Adrenal gland (tissue), 12 donors: ENCODE data around the gene CDC42EP1. TPM values are rescaled to one million over a fixed set of nuclear protein-coding genes. Genes with fewer than 3 reads are reported as not detected.
"Not testable (repeated sequence)": the region's sequence is repeated elsewhere in the genome, so short reads cannot be mapped to it uniquely, and the experiment has no call there.

Experiments
- DNase-seq, 7 donors: peaks; one replicate each; pipeline ENCODE4 v3.0.0-alpha.2; 2019 to 2020
- H3K27ac ChIP-seq, 5 donors: fragments of 200-600 bp; sonication (generic) in 4 of 5; 1 replicate in 3 of 5; 2 replicates in 2 of 5; pipeline versions ENCODE4 v1.5.1 to v1.8.0; 2016 to 2020; ENCODE audit warnings: mild to moderate bottlenecking in 1 of 5
- H3K27me3 ChIP-seq: fragments of 200-600 bp; 2 replicates; pipeline ENCODE4 v1.8.0; 2021
- H3K36me3 ChIP-seq, 2 donors: fragments of 200-600 bp; replicated peaks in 1 of 2; 1 replicate in 1 of 2; 2 replicates in 1 of 2; pipeline versions ENCODE4 v1.5.1 to v1.8.0; 2018 to 2022
- H3K4me1 ChIP-seq, 2 donors: fragments of 200-600 bp; replicated peaks in 1 of 2; 1 replicate in 1 of 2; 2 replicates in 1 of 2; pipeline versions ENCODE4 v1.5.1 to v1.8.0; 2018 to 2021
- H3K4me3 ChIP-seq, 4 donors: fragments of 200-600 bp; sonication (generic) in 3 of 4; one replicate each; pipeline ENCODE4 v1.5.1; 2016 to 2018
- H3K9me3 ChIP-seq, 3 donors: fragments of 200-600 bp; sonication (generic) in 1 of 3; replicated peaks in 1 of 3; 1 replicate in 2 of 3; 2 replicates in 1 of 3; pipeline versions ENCODE4 v1.5.1 to v1.8.0; 2016 to 2021
- POLR2A ChIP-seq, 2 donors: fragments of 450-650 bp; IDR thresholded peaks; one replicate each; pipeline ENCODE4 v1.6.1; 2017; ENCODE audit warnings: antibody characterized with exemption in 2 of 2, mild to moderate bottlenecking in 2 of 2, moderate library complexity in 1 of 2
- WGBS, 4 donors: extraction: QIAGEN DNeasy Blood & Tissue Kit in 2 of 4; methylation state at CpG; one replicate each; pipeline versions ENCODE4 v1.1.5 to v1.1.7; 2013 to 2017; 5-methylcytosine and 5-hydroxymethylcytosine counted together
- intact Hi-C, 2 donors: fragments of 100-400 bp; cut with DNase I; formaldehyde crosslinking; loops; one replicate each; pipeline versions ENCODE4 v1.14.1 to v1.15.0; 2022 to 2023
- polyA plus RNA-seq, 3 donors: library from polyadenylated mRNA; stranded (reverse); fragments of 200-250 nt in 2 of 3; fragments of 350-450 nt in 1 of 3; fragmentation: Illumina TruSeq in 1 of 3; extraction: RNeasy Lipid Tissue Mini Kit (QIAGEN cat#74804) in 1 of 3; gene quantifications; one replicate each; pipeline ENCODE4 v1.2.3, GENCODE V29; 2013 to 2014
- total RNA-seq, 9 donors: library from RNA; depleted of rRNA in 4 of 9; stranded (reverse); fragments of >200 nt in 4 of 9; fragments of 120-200 nt in 1 of 9; fragmentation: NEBNext Ultra II Directional in 1 of 9; extraction: Animal tissue kit (Norgen Biotek cat#: 25700) in 1 of 9; gene quantifications; one replicate each; pipeline versions ENCODE4 v1.1.0 to v1.2.4, GENCODE V29; 2013 to 2023
- TF ChIP-seq, protein P1 (sequence below), 6 experiments: fragments of 450-650 bp in 4 of 6; fragments of 200-600 bp in 2 of 6; sonication (generic) in 1 of 6; IDR thresholded peaks; 1 replicate in 5 of 6; 2 replicates in 1 of 6; pipeline versions ENCODE4 v1.5.1 to v1.8.0; 2016 to 2021; ENCODE audit warnings: antibody characterized with exemption in 6 of 6, mild to moderate bottlenecking in 2 of 6, moderate library complexity in 1 of 6
- donor health status: healthy with polysubstance abuse.
- donor health status: Bipolar disorder and iron deficiency.
- donor health status: DM: yes; HTN: yes; CAD: no.
- donor health status: DM: no; HTN: no; CAD: no.
- donor health status: DM: no; HTN: no; CAD: no.
- donor health status: DM: yes; HTN: yes; CAD: no.

The CDC42EP1 gene
- total and polyA plus RNA-seq, 12 donors = 9.2 to 159 (median 92.8) TPM

DNA sequence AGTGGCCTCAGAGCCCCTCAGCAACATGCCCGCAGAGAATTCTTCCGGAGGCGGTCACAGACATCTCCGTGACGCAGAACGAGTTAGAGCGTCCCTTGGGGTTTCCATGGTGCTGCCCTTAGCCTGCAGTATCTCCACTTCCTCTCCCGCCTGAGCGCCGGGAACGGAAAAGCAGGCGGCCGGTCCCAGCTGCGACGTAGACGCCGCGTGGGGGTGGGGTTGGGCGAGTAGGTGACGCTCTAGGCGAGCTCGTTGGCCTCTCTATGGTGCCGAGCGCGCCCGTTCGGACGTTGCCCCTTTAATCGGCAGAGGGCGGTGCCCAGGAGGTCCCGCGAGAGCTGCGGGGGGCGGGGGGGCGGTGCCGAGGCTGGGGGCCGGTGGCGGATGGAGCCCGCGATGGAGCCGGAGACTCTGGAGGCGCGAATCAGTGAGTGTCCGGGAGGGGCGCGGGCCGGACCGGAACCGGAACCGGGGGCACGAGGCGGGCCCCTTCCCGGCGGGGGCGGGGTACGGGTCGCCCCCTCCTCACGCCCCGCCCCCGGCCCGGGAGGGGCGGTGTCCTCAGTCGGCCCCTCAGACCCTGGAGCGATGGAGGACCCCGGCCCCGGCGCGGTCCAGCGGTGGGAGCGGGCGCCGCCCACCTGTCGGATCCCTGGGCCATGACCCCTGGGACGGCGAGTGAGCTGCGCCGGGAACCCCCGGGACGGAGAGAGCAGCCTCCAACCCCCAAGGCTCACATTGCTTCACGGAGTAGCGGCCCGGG lies 48.4 kb downstream of the CDC42EP1 start, which contains the start of gene GGA1:
Gene GGA1, plus strand, starts transcription at position 358 of the 763 bp plus-strand sequence. Its CDS starts 27 bp downstream, at position 385.
- Histone ChIP-seq H3K27me3 (no peaks in the 10 kb centered on the region), H3K4me1 (peaks cover 20 to 46% of the 10 kb centered on the region in 2 donors), H3K27ac (peak within 1 kb of the TSS; percentile 80 to 99 (median 94)), H3K36me3 (no peaks in the 10 kb centered on the region), H3K4me3 (peak within 1 kb of the TSS; percentile 27 to 89 (median 57)), H3K9me3 (no peaks in the 10 kb centered on the region)
- intact Hi-C loops = no loop called here
- TF ChIP-seq, protein P1, sequence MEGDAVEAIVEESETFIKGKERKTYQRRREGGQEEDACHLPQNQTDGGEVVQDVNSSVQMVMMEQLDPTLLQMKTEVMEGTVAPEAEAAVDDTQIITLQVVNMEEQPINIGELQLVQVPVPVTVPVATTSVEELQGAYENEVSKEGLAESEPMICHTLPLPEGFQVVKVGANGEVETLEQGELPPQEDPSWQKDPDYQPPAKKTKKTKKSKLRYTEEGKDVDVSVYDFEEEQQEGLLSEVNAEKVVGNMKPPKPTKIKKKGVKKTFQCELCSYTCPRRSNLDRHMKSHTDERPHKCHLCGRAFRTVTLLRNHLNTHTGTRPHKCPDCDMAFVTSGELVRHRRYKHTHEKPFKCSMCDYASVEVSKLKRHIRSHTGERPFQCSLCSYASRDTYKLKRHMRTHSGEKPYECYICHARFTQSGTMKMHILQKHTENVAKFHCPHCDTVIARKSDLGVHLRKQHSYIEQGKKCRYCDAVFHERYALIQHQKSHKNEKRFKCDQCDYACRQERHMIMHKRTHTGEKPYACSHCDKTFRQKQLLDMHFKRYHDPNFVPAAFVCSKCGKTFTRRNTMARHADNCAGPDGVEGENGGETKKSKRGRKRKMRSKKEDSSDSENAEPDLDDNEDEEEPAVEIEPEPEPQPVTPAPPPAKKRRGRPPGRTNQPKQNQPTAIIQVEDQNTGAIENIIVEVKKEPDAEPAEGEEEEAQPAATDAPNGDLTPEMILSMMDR (IDR thresholded peaks at IDR 0.05) = peak in 3 of 6 experiments; percentile 15 to 16 (median 16)
- TF ChIP-seq POLR2A (IDR thresholded peaks at IDR 0.05) = peak; percentile 30 to 73
- DNase-seq = peak; percentile 94 to 98 (median 97)
- 0 to 1% (median 0%) methylated on average over 6 to 82 of the region's 82 CpGs for WGBS, 4 donors

DNA sequence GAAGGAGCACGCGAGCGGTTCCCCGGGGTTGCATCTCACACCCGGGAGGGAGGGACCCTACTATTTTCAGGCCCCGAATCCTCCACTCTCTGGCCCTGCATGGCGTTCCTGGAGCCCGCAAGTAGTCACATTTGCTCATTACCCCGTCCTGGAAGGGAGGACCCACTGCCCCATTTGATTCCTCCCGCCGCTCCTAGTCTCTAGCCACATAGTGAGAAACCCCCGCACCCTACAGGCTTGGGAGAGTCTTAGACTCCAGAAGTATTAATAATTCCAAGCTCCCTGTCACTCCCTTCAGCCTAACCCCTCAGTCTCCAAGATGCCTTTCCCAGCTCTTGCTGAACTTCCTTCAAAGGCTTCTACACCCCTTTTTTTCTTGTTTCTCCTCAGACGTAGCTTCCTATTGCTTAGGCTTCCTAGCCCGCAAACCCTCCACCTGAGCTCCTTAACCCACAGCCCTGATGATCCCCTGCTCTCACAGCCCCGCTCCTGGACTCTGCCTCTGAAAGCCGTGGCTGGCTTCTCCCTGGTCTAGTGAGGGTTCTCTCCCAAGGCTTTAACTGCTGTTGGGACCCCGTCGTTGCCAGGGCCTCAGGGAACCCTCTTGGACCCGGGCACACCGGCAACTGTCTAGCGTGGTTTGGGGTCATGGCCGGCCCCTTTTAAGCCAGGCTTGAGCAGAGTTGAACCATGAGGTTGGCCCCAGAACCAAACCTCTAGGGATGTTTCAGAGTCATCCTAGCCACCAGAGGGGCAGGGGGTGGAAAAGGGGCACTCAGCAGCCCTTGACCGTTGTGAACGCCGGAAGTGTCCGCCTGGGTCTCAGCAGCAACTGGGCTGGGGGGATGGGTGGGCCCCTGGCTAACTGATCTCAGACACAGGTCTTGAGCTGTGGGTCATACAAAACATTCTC lies 49.2 kb downstream of the CDC42EP1 start:
- Histone ChIP-seq H3K9me3 (no peaks in the 10 kb centered on the region), H3K27me3 (no peaks in the 10 kb centered on the region), H3K36me3 (peaks cover 0 to 3% of the 10 kb centered on the region in 2 donors), H3K4me3 (peak overlapping the region; percentile 27 to 89 (median 57)), H3K4me1 (peaks cover 20 to 49% of the 10 kb centered on the region in 2 donors), H3K27ac (peak overlapping the region; percentile 80 to 99 (median 94))
- intact Hi-C loops = no loop called here
- no peak for TF ChIP-seq POLR2A (IDR thresholded peaks at IDR 0.05)
- TF ChIP-seq, protein P1 (IDR thresholded peaks at IDR 0.05) = no peak
- DNase-seq = peak in 2 of 7 donors; percentile 39 to 56
- 6 to 7% (median 6%) methylated on average over 17 to 26 of the region's 26 CpGs for WGBS, 4 donors

DNA sequence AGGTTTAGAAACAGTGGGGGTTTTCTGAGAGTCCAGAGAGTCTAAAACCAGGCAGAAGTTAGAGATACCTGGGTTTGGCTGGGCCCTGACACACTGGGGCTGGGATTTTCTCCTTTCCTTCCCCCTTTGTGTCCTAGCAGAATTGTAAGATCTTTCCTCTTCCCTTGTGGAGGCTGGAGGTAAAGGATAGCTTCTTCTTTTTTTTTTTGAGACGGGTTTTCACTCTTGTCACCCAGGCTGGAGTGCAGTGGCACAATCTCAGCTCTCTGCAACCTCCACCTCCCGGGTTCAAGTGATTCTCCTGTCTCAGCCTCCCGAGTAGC lies 49.8 kb downstream of the CDC42EP1 start:
- intact Hi-C loops, DNase-seq, H3K36me3 ChIP-seq, H3K9me3 ChIP-seq, H3K27me3 ChIP-seq: not testable (repeated sequence)
- 61 to 88% (median 76%) methylated on average over 3 of the region's 3 CpGs for WGBS, 4 donors
- Histone ChIP-seq H3K4me3 (peak overlapping the region in 1 of 4 donors; percentile 89), H3K4me1 (peaks cover 20 to 49% of the 10 kb centered on the region in 2 donors), H3K27ac (peak overlapping the region; percentile 43 to 99 (median 94))

DNA sequence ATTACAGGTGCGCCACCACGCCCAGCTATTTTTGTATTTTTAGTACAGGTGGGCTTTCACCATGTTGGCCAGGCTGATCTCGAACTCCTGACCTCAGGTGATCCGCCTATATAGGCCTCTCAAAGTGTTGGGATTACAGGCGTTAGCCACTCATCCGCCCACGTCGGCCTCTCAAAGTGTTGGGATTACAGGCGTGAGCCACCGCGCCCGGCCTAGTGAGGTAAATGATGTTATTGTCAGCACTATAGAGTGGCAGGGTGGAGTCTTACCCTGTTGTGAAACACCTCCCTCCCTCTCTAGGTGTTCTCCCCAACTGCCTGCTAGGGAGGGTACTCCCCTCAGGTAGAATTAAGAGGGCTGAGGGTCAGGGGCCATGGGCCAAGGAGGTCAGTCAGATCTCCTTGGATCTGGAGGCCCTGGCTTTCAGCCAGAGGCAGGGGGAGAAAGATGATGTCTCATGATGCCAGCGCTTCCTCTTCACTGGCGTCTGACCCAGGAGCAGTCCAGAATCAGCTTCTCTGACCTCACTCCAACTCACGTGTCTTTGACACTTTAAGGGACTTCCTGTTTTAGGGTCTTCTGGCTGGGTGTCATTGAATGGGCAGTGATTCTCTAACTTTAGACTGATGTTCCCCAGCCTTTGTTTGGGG lies 50.3 kb downstream of the CDC42EP1 start:
- Histone ChIP-seq H3K36me3 (peaks cover 0 to 15% of the 10 kb centered on the region in 2 donors), H3K27ac (peak overlapping the region; percentile 43 to 99 (median 94)), H3K4me1 (peaks cover 20 to 49% of the 10 kb centered on the region in 2 donors), H3K9me3 (no peaks in the 10 kb centered on the region), H3K27me3 (no peaks in the 10 kb centered on the region), H3K4me3 (no peak overlapping the region)
- DNase-seq = peak in 4 of 7 donors; percentile 58 to 71 (median 68)
- TF ChIP-seq, protein P1 (IDR thresholded peaks at IDR 0.05) = no peak
- no peak for TF ChIP-seq POLR2A (IDR thresholded peaks at IDR 0.05)
- intact Hi-C loops = no loop called here
- 72 to 84% (median 75%) methylated on average over 13 to 15 of the region's 15 CpGs for WGBS, 4 donors
